NCI-H2081 treated with DMSO at 0.1 percent for 48 hours (cell line): ENCODE data around the gene HLA-DMB.

ENCODE experiments used
- DNase-seq: peaks from one replicate; lab custom pipeline; 2025; lab: John Stamatoyannopoulos, UW

Gene HLA-DMB

DNA sequence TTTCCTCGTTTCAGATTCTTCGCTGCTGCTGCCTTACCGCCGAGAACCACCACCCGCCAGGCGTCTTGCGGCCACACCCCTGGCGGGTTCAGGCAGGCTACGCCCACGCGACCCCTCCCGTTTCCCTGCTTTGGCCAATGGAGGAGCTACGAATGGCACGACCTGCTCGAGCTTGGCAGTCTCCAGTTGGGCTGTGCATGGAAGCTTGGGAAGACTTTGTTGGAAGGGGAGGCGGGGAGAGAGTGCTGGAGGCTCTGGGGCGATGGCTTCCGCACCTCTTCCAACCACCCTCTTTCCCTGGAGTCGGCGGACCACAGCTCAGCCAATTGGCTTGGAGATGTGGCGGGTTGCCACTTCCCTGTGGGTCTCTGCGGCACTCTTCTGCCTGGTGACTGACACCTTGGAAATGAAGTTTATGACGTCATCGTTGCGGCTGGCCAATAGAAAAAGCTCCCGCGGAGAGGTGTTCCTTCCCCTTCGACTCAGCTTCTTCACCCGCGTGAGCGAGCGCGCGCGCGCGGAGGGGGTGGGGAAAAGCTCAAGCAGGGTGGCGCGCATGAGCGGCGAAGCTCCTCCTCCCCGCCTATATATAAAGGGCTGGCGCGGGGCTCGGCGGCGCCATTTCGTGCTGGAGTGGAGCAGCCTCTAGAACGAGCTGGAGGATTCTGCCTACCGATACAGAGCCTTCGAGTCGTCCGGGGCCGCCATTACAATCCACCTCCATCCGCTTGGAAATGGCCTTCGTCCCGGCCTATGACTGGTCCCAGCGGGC is 30.9 kb upstream of the HLA-DMB start:
- peak; percentile 98 for DNase-seq

GRCh38 chr6:32971242-32971580 is 30.4 kb upstream of the HLA-DMB start:
- no peak for DNase-seq

DNA sequence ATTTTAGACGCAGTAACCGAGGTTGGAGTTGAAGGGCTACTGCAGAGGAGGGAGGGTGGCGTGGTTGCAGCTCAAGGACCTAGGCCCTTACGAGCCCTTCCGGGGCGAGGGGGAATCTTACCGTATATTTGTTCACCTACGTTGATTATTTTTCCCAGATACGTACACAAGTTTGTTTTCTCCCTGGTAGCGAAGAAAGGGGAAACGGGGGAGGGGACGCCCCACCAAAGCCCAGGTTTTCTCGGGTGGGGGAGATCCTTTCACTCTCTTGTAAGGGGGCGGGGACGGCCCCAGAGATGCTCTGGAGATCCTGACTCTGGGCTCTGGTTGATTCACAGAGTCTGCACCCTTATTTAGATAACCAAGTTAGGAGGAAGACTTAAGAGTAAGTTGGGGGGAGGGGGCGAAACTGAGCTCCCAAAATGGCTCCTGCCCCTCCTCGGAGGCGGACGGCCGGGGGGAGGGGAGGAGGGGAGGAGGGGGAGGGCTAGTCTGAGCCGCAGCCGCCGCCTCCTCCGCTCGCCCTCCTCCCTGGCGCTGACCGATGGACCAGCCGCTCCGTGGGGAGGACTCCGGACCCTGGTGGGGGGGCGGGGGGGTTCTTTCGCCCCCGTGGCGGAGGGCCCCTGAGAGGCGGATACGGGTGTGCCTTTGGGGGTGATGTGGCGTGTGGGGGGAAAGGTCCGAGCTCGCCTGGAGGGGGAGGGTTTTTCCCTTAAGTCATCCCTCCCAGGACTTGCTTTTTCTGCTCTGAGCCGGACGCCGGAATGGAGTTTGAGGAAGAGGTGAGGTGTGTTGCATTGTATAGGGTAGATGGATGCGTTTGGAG is 29.8 kb upstream of the HLA-DMB start:
- no peak for DNase-seq

DNA sequence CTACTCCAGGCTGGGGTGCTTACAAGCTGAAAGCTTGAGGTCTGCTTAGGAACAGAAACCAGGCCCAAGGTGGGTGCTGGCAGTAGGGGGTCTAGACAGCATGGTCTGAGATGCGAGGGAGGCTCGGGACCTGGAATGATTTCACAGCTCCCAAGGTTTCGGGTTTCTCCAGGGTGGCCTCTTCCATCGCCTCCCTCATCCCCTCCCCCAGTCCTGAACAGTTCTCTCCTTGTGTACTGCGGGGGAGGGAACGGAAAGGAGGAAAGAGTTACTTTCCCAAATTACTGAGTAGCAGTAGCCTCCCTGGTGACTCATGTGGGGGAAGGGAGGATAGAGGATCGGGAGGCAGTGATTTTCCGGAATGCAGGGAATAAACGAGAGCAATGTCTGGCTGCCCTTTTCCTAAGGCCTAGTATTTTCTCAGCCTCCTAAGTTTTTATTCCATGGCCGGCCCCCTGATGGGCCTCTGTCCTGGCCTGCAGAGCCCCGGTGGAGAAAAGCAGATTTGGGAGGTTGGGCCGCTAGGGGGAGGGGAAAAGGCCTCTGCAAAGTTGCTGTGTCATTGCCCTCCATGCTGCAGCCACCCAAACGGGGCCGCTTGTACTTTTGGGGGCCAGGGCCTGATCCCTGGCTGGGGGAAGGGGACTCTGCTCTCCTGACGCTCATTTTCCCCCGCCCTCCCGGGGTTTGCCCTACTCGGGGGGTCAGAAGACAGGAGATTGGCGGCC is 29.0 kb upstream of the HLA-DMB start:
- DNase-seq = no peak

DNA sequence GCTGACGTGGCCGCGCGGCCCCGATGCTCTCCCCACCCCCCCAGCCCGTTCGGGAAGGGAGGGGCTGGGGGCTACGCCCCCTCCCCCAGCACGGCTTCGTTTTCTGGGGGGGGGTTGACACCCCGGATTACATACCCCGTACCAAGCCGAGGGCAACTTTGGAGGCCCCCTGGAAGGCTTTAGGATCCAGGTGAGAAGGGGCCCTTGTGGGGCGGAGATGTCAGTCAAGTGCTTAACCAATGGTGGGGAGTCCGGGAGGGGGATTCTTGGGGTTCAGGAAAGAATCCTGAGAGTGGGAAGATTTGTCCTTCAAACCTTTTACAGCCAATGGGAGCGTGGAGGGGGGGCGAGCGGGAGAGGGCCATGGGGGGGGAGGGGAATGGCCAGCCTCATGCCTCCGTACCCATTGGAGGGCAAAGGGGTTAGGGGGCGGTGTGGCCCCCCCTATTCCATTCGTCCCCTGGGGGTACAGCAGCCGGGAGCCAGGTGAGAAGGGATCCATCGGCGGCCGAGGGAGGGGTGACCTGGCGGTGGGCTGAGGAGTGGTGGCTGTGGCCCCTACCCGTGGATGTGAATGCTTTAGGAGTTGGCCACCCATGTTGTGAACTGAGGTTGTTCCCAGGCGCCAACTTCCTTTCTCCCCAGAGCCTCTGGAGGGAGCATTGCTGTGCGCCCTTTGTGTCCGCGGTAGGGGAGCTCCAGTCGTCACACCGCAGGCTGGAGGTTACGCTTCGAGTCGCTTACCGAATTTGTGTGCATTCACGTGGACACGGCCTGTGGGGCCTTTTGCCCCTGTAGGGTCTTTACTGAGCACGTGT is 28.2 kb upstream of the HLA-DMB start:
- DNase-seq = no peak

- DNase-seq = peak; percentile 49
Measured at GRCh38 chr6:32968093-32968866, 27.5 kb upstream of the HLA-DMB start, which contains the start of gene BRD2. Gene BRD2, plus strand, starts transcription at chr6:32968594. Its CDS starts 4,305 bp downstream, at chr6:32972899.

DNA sequence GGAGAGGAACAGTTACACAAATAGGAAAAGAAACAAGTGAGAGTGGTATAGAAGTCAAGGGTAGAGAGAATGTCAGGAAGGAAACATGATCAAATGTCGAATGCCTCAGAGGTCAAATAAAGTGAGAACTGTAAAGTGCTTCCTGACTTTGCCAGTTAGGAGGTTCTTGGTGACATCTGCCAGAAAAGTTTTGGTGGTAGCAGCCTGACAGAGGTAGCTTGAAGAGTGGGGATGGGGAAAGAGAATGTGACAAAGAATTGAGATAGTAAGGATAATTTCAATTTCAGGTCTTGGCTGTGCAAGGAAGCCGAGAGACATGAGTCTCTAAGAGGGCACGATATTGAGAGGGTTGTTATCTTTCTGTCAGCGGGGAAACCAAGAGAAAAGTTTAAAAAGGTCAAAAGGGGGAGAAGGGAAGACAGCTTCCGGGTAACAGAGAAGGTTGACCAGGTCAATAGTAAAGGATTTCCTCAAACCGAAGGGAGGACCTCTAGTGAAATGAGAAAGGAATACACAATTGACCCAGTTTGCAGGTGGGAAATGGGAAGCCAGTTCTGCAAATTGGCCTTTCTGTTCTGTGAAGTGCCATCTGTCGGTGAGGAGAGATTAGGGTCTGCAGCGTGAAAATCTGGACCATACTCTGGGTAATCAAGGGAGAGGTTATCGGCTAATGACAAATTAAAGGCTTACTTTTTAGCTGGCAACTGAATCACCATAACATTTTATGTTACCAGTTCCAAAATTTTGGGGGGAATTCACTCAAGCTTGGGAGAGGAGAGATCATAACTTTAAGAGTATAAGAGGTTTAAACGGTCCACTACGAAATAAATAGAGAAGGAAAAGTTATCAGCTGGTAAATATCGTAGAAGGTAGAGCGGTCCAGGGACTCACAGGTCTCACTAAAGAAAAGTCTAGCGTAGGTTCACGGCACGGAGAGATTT is 26.6 kb upstream of the HLA-DMB start:
- DNase-seq = no peak

GRCh38 chr6:32964776-32965175 is 23.9 kb upstream of the HLA-DMB start:
- no peak for DNase-seq

GRCh38 chr6:32963866-32964265 is 23.0 kb upstream of the HLA-DMB start:
- DNase-seq = no peak

GRCh38 chr6:32962213-32962826 is 21.5 kb upstream of the HLA-DMB start:
- DNase-seq = no peak

GRCh38 chr6:32960563-32960962 is 19.7 kb upstream of the HLA-DMB start:
- no peak for DNase-seq

DNA sequence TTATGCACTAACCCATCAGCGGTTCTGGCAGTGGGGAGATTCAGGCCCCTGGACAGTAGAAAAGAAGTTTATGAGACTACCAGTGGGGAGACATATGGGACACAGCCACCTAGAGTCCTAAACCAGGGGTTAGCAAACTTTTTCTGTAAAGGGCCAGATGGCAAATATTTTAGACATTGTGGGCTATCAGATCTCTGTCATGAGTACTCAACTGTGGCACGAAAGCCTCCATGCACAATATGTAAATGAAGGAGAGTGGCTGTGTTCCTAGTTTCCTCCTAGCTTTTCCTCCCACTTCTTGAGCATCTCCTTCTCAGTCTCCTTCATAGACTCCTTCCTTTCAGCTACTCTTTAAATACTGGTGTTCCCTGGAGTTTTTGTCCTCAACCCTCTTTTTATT is 15.3 kb upstream of the HLA-DMB start:
- no peak for DNase-seq

DNA sequence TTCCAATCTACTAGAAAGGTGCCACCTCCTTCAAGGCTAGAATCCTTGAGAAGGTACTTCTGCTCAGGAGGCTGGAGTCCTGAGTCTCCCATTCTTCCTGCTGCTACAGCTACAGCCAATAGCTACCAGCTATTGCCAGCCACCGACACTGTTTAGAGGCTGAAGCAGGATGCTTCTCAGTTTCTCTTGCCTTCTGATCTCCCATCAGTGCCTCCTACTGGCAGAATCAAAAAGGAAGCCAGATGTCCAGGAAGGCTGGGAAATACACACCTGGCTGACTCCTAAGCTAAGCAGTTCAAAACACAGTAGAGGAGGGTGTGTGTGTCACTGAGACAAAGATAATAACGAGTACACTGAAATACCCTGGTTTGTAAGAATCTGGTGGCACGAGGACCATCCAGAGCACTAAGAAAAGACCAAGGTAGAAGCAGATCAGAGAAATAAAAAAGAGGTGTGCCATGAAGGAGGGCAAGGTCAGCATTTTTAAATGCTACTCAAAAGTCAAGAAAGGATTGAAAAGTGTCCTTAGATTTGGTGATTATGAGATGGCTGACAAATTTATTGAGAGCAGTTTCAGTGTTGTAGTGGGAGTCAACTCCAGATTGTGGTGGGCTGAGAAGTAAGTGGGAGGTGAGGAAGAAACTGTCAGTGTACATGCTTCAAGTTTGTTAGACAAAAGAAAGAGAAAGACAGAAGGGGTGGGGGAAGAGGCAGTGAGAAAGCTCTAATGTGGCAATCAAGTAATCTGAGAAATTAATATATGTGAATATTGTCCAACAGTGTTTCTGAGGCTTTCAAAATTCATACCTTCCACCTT is 14.4 kb upstream of the HLA-DMB start:
- no peak for DNase-seq

GRCh38 chr6:32954267-32954666 is 13.4 kb upstream of the HLA-DMB start:
- DNase-seq = no peak

- DNase-seq = no peak
Measured at GRCh38 chr6:32953775-32954174, 12.9 kb upstream of the HLA-DMB start.

DNA sequence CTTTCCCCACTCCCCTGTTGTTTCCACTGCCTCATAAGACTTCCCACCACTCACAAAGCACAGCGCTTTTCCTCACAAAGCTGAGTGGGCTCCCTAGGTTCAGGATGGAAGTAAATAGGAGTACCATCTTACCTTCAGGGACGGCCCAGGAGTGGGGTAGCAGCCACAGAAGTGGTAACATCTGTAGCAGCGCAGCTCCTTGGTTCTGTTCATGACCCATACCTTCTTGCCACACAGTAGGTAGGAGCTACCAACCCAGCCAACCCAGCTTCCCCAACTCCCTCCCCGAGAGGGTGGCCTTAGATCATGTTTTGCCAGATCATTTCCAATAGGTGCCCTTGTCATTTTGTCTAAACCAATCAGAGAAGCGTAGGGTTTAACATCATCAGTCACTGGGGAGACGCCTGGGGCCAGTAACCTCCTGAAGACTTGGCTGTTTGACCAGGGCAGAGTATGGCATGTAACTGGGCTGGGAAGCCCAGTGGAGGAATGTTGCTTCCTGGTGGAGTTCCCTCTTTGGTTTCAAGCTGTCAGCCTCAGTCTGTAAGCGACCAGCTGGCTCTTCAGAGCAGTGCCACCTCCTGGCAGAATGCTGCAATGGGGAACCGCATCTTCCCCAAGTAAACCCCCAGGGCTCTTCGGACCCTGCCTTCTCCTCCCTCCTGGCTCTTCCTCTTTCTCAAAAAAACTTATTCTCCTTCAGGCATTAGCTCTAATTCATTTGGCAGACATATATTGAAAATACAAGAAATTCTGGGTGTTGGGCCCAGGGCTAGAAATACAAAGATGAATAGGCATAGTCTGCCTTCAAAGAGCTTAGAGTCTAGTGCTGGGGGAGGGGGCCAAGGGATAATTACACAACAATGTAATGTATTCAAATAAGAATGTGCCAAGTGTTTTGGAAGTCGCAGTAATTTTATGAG is 12.2 kb upstream of the HLA-DMB start, which contains the start of gene HLA-DMA:
HLA-DMA (minus strand) TSS at position 281 of the 923 bp plus-strand sequence; CDS start at position 220, 61 bp downstream.
- DNase-seq = no peak

DNA sequence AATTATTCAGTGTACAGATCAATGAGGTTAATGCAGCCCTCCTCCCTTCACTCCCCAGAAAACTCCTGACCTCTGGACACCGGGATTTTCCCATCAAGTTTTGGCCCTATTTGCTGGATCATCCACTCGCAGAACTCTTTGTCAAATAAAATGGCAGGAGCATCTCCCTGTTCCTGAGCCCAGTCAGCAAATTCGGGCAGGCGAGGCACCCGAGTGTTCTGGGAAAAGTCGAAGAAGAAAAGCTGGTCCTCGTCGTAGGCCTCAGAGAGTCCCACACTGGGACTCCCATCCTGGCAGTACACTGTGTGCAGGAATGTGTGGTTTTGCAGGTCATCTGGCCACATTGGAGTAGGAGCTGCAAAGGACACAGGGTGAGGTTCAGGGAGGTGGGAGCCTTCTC is 9.6 kb upstream of the HLA-DMB start:
- no peak for DNase-seq
